ENCODE measurements around the gene CALML6. TPM values are rescaled to one million over a fixed set of nuclear protein-coding genes. Genes with fewer than 3 reads are reported as not detected.

Gene CALML6
- total RNA-seq, 1 donor = 0.36 TPM

DNA sequence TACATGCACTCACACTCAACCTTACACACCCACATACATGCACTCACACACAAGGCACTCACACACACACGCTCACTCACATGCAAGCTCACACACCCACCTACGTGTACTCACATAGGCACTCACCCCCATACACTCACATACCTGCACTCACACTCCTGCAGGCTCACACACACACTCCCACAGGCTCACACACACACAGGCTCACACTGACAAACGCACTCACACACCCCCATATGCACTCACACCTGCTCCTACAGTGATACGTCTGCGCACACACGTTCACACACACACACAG, 23.2 kb downstream of the CALML6 start:
- TF ChIP-seq, protein P1, sequence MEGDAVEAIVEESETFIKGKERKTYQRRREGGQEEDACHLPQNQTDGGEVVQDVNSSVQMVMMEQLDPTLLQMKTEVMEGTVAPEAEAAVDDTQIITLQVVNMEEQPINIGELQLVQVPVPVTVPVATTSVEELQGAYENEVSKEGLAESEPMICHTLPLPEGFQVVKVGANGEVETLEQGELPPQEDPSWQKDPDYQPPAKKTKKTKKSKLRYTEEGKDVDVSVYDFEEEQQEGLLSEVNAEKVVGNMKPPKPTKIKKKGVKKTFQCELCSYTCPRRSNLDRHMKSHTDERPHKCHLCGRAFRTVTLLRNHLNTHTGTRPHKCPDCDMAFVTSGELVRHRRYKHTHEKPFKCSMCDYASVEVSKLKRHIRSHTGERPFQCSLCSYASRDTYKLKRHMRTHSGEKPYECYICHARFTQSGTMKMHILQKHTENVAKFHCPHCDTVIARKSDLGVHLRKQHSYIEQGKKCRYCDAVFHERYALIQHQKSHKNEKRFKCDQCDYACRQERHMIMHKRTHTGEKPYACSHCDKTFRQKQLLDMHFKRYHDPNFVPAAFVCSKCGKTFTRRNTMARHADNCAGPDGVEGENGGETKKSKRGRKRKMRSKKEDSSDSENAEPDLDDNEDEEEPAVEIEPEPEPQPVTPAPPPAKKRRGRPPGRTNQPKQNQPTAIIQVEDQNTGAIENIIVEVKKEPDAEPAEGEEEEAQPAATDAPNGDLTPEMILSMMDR (IDR thresholded peaks at IDR 0.05; ENCODE audit: extremely low read depth, low read depth, low read length) = no peak
- H3K27me3 ChIP-seq (ENCODE audit: insufficient read depth, low read length) = peaks cover 3% of the 10 kb centered on the region
- H3K36me3 ChIP-seq (ENCODE audit: insufficient read depth, low read length) = no peaks in the 10 kb centered on the region
- no peaks in the 10 kb centered on the region for H3K9me3 ChIP-seq (ENCODE audit: low read depth, low read length)
- no peak overlapping the region for H3K4me2 ChIP-seq (ENCODE audit: insufficient read depth, low read length)
- no peak overlapping the region for H3K27ac ChIP-seq (ENCODE audit: low read depth, low read length)
- H4K20me1 ChIP-seq (ENCODE audit: insufficient read depth, low read length) = no peaks in the 10 kb centered on the region
- H3K4me1 ChIP-seq (ENCODE audit: insufficient read depth, low read length) = no peaks in the 10 kb centered on the region
- H3K4me3 ChIP-seq (ENCODE audit: insufficient read depth, low read length) = no peak overlapping the region
- no peaks in the 10 kb centered on the region for H3K79me2 ChIP-seq (ENCODE audit: insufficient read depth, low read length)
- H2AFZ ChIP-seq (ENCODE audit: low read length) = no peak overlapping the region
- no peak for DNase-seq (ENCODE audit: insufficient read length, low spot score, missing footprints)

GRCh38 chr1:1938613-1939295, 23.7 kb downstream of the CALML6 start:
- no peak for DNase-seq (ENCODE audit: insufficient read length, low spot score, missing footprints)
- Histone ChIP-seq H2AFZ (ENCODE audit: low read length) (no peak overlapping the region), H3K4me2 (ENCODE audit: insufficient read depth, low read length) (no peak overlapping the region), H3K4me3 (ENCODE audit: insufficient read depth, low read length) (no peak overlapping the region), H3K27ac (ENCODE audit: low read depth, low read length) (no peak overlapping the region), H3K79me2 (ENCODE audit: insufficient read depth, low read length) (no peaks in the 10 kb centered on the region), H3K9me3 (ENCODE audit: low read depth, low read length) (no peaks in the 10 kb centered on the region), H4K20me1 (ENCODE audit: insufficient read depth, low read length) (no peaks in the 10 kb centered on the region), H3K27me3 (ENCODE audit: insufficient read depth, low read length) (peaks cover 3% of the 10 kb centered on the region), H3K4me1 (ENCODE audit: insufficient read depth, low read length) (no peaks in the 10 kb centered on the region), H3K36me3 (ENCODE audit: insufficient read depth, low read length) (no peaks in the 10 kb centered on the region)
- TF ChIP-seq, protein P1 (IDR thresholded peaks at IDR 0.05; ENCODE audit: extremely low read depth, low read depth, low read length) = no peak

DNA sequence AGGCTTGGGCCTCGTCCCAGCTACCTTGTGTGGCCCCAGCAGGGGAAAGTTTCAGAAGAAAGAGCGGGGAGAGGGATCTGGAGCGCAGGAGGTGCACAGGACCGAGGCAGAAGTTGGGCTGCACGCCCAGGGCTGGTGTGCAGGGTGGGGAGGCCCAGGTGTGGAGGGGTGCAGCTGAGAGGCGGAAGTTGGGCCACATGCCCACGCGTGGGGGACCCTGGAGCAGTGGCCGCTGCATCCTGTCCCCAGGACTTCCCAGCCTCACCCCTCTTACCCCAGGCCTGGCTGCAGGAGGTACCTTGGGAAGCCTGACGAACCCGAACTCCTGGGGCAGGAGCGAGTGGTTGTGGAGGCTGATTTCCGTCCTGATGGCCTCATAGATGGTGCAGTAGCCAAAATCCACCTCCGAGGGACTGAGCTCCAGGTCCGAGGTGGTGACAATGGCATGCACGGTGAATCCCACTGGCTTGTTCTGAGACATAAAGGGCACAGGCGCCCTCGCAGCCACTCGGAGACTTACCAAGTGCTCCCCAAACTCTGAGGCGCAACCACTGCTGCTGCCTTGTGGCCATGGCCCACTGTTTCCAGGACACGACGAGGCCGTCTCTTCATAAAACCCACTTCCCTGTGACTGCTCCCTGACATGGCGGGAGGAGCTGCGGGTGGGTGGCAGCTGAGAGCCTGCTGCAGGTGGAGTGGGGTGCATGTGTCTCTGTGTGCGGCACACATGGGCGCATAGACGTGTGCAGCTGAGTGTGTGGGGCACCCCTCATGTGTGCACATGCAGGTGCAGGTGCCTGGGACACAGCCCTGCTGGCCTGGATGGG, 24.4 kb downstream of the CALML6 start:
- Histone ChIP-seq H3K4me2 (ENCODE audit: insufficient read depth, low read length) (no peak overlapping the region), H3K27me3 (ENCODE audit: insufficient read depth, low read length) (peaks cover 3% of the 10 kb centered on the region), H3K4me1 (ENCODE audit: insufficient read depth, low read length) (no peaks in the 10 kb centered on the region), H3K9me3 (ENCODE audit: low read depth, low read length) (no peaks in the 10 kb centered on the region), H3K4me3 (ENCODE audit: insufficient read depth, low read length) (no peak overlapping the region), H3K27ac (ENCODE audit: low read depth, low read length) (no peak overlapping the region), H2AFZ (ENCODE audit: low read length) (no peak overlapping the region), H4K20me1 (ENCODE audit: insufficient read depth, low read length) (no peaks in the 10 kb centered on the region), H3K36me3 (ENCODE audit: insufficient read depth, low read length) (no peaks in the 10 kb centered on the region), H3K79me2 (ENCODE audit: insufficient read depth, low read length) (no peaks in the 10 kb centered on the region)
- no peak for DNase-seq (ENCODE audit: insufficient read length, low spot score, missing footprints)
- TF ChIP-seq, protein P1 (IDR thresholded peaks at IDR 0.05; ENCODE audit: extremely low read depth, low read depth, low read length) = no peak

DNA sequence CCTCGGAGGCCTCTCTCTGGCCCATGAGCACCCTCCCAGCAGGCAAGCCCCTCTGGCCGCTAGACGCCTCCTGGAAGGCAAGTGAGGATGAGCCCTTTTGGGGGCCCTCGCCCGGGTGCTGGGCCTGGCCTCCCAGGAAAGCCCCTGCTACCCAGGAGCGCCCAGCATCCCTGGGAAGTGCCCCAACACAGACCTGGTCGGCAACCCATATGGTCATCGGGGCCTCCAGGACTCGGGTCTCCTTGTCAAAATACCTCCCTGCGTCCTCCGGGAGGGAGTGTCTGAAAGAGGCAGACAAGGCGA, 25.0 kb downstream of the CALML6 start:
- TF ChIP-seq, protein P1 (IDR thresholded peaks at IDR 0.05; ENCODE audit: extremely low read depth, low read depth, low read length) = no peak
- Histone ChIP-seq H3K4me1 (ENCODE audit: insufficient read depth, low read length) (no peaks in the 10 kb centered on the region), H3K4me3 (ENCODE audit: insufficient read depth, low read length) (no peak overlapping the region), H3K27me3 (ENCODE audit: insufficient read depth, low read length) (peaks cover 5% of the 10 kb centered on the region), H3K79me2 (ENCODE audit: insufficient read depth, low read length) (no peaks in the 10 kb centered on the region), H3K9me3 (ENCODE audit: low read depth, low read length) (no peaks in the 10 kb centered on the region), H2AFZ (ENCODE audit: low read length) (no peak overlapping the region), H4K20me1 (ENCODE audit: insufficient read depth, low read length) (no peaks in the 10 kb centered on the region), H3K36me3 (ENCODE audit: insufficient read depth, low read length) (no peaks in the 10 kb centered on the region), H3K27ac (ENCODE audit: low read depth, low read length) (no peak overlapping the region), H3K4me2 (ENCODE audit: insufficient read depth, low read length) (no peak overlapping the region)
- DNase-seq (ENCODE audit: insufficient read length, low spot score, missing footprints) = no peak
